GM10847 (cell line): ENCODE results near the gene ZNF492.
"Not testable (repeated sequence)": the region's sequence is repeated elsewhere in the genome, so short reads cannot be mapped to it uniquely, and the experiment has no call there.

Source experiments
- POLR2A ChIP-seq: IDR thresholded peaks from 2 replicates; pipeline ENCODE4 v1.6.1; 2011; ENCODE audit not compliant: insufficient read length; ENCODE audit errors: extremely low read depth

Gene ZNF492

GRCh38 chr19:22633706-22634449 lies at the start of gene ZNF492:
ZNF492 (plus strand) TSS chr19:22634324; CDS start chr19:22653400, 19,076 bp downstream.
- TF ChIP-seq POLR2A: not testable (repeated sequence)

GRCh38 chr19:22595422-22595821 lies 38.7 kb upstream of the ZNF492 start:
- no peak for TF ChIP-seq POLR2A

- TF ChIP-seq POLR2A: no peak
Measured at GRCh38 chr19:22595918-22596341, 38.2 kb upstream of the ZNF492 start.

- TF ChIP-seq POLR2A: no peak
Measured at GRCh38 chr19:22600690-22601648, 33.2 kb upstream of the ZNF492 start.

- no peak for TF ChIP-seq POLR2A
Measured at GRCh38 chr19:22601906-22602630, 32.1 kb upstream of the ZNF492 start.

GRCh38 chr19:22602631-22603272 lies 31.4 kb upstream of the ZNF492 start:
- no peak for TF ChIP-seq POLR2A

- no peak for TF ChIP-seq POLR2A
Measured at GRCh38 chr19:22603518-22604440, 30.3 kb upstream of the ZNF492 start.

- TF ChIP-seq POLR2A: no peak
Measured at GRCh38 chr19:22604571-22605274, 29.4 kb upstream of the ZNF492 start.

GRCh38 chr19:22605275-22606211 lies 28.6 kb upstream of the ZNF492 start:
- TF ChIP-seq POLR2A: no peak

- no peak for TF ChIP-seq POLR2A
Measured at GRCh38 chr19:22606212-22606553, 27.9 kb upstream of the ZNF492 start.

- TF ChIP-seq POLR2A: no peak
Measured at GRCh38 chr19:22606954-22607652, 27.0 kb upstream of the ZNF492 start.
